Immature natural killer cell (primary cell): ENCODE results near the gene CHRNG. TPM values are rescaled to one million over a fixed set of nuclear protein-coding genes. Genes with fewer than 3 reads are reported as not detected.
"Not testable (repeated sequence)": the region's sequence is repeated elsewhere in the genome, so short reads cannot be mapped to it uniquely, and the experiment has no call there.

Experiments
- DNase-seq, 3 donors: peaks; one replicate each; pipeline ENCODE4 v3.0.0; 2022; ENCODE audit warnings: mixed read lengths in 1 of 3
- H3K27ac Mint-ChIP-seq, 6 donors: one replicate each; pipeline ENCODE4 v1.8.0; 2020; ENCODE audit warnings: mixed read lengths in 6 of 6, mild to moderate bottlenecking in 5 of 6, inconsistent platforms in 4 of 6, moderate library complexity in 3 of 6
- H3K27me3 Mint-ChIP-seq, 3 donors: one replicate each; pipeline ENCODE4 v1.8.0; 2020 to 2021; ENCODE audit warnings: low read depth in 3 of 3, mild to moderate bottlenecking in 3 of 3, mixed read lengths in 3 of 3, moderate library complexity in 3 of 3, inconsistent platforms in 1 of 3
- H3K36me3 Mint-ChIP-seq, 3 donors: one replicate each; pipeline ENCODE4 v1.8.0; 2020; ENCODE audit warnings: mixed read lengths in 3 of 3, inconsistent platforms in 2 of 3, mild to moderate bottlenecking in 2 of 3
- H3K4me1 Mint-ChIP-seq, 2 donors: one replicate each; pipeline ENCODE4 v1.8.0; 2020; ENCODE audit warnings: inconsistent platforms in 2 of 2, mild to moderate bottlenecking in 2 of 2, mixed read lengths in 2 of 2, moderate library complexity in 1 of 2
- H3K4me3 Mint-ChIP-seq, 5 donors: one replicate each; pipeline ENCODE4 v1.8.0; 2020; ENCODE audit warnings: mild to moderate bottlenecking in 5 of 5, mixed read lengths in 5 of 5, inconsistent platforms in 3 of 5, moderate library complexity in 3 of 5
- H3K9me3 Mint-ChIP-seq, 6 donors: one replicate each; pipeline ENCODE4 v1.8.0; 2020; ENCODE audit warnings: mild to moderate bottlenecking in 6 of 6, mixed read lengths in 6 of 6, inconsistent platforms in 4 of 6, moderate library complexity in 3 of 6
- polyA plus RNA-seq, 3 donors: library from polyadenylated mRNA; unstranded; fragments of 300-500 nt; fragmentation: Illumina TruSeq; gene quantifications; one replicate each; pipeline ENCODE4 v1.2.3, GENCODE V29; 2021

CHRNG gene
- polyA plus RNA-seq, 3 donors from 2014 or later: not detected

DNA sequence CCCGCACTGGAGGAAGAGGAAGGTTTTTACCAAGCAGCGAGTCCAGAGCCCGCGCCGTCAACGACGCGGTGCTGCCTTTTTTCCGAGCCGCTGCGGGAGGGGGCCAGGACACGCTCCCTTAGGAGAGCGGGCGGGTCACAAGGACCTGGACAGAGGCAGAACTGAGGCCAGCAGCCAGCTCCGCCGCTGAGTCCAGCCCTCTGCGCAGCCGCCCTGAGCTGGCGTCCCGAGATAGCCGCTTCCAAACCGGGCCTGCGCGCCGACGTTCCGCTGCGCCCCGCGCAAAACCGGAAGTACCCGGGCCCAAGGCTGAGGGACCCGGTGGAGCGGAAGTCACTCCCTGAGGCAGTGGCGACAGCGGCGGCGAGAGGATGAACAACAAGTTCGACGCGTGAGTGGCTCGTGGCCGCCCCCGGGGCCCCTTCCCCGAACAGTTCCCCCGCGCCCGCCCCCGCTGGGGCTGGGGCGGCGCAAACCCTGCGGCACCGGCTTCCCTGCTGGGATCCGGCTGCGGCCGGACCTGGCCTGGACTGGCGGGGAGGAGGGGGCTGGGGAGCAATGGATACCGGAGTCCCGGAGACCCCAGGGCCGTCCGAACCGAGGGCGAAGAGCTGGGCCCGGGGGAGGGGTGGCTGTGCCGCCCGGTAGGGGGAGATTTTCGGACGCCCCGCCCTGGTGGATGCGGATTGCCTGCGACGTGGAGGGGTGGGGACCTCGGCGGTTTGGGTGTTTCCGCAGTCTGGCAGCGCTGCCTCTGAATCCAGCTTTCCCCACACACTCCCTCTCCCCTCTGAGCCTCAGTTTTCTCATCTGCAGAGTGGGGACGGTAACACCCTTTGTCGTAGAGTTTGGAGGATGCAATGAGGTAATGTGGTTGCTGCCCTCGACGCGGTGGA is 11.1 kb downstream of the CHRNG start, which contains the start of the genes EIF4E2 and TIGD1:
EIF4E2 (plus strand) TSS at position 336 of the 896 bp plus-strand sequence; CDS start at position 372, 36 bp downstream.
TIGD1 (minus strand) TSS at position 204 of the 896 bp plus-strand sequence. CDS start 675 bp downstream, outside the sequence.
- Mint-ChIP-seq H3K27me3 (peaks cover 2 to 16% (median 11%) of the 10 kb centered on the region in 3 donors), H3K4me1 (peaks cover 55 to 80% of the 10 kb centered on the region in 2 donors), H3K9me3 (no peaks in the 10 kb centered on the region), H3K27ac (peak within 1 kb of the TSS; percentile 96 to 99 (median 99)), H3K36me3 (peaks cover 0 to 3% (median 0%) of the 10 kb centered on the region in 3 donors), H3K4me3 (peak within 1 kb of the TSS; percentile 96 to 100 (median 98))
- peak; percentile 86 to 89 (median 87) for DNase-seq

- Mint-ChIP-seq H3K36me3 (peaks cover 0 to 3% (median under 1%) of the 10 kb centered on the region in 3 donors), H3K27me3 (peaks cover 2 to 16% (median 11%) of the 10 kb centered on the region in 3 donors)
Measured at GRCh38 chr2:232551250-232551638, 11.8 kb downstream of the CHRNG start.

DNA sequence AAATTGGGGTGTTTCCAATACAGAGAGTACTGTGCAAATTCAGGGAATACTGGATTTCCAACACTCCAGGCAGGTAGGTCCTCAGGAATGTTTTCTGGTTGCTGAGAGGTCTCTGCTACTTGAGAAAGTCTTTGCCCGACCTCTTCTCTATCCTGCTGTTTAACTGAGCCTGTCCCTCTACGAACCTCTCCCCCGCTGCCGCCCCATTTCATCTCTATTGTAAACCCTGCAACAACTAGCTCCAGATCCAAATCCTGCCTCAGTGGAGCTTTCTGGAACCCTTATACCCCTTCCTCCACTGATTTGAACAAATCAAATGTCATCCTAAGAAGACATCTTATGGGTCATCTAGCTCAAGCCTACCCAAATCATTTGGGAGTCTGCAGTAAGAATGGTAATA is 12.3 kb downstream of the CHRNG start:
- Mint-ChIP-seq H3K36me3 (peaks cover 0 to 6% (median 6%) of the 10 kb centered on the region in 3 donors), H3K9me3 (no peaks in the 10 kb centered on the region), H3K27me3 (peaks cover 2 to 16% (median 11%) of the 10 kb centered on the region in 3 donors), H3K27ac (peak overlapping the region; percentile 94 to 99 (median 98)), H3K4me1 (peaks cover 51 to 92% of the 10 kb centered on the region in 2 donors), H3K4me3 (peak overlapping the region; percentile 96 to 100 (median 98))
- DNase-seq: no peak

More at GRCh38 chr2:232551250-232551638, 11.8 kb downstream of the CHRNG start:
- Mint-ChIP-seq H3K9me3 (no peaks in the 10 kb centered on the region), H3K27ac (peak overlapping the region; percentile 94 to 99 (median 98)), H3K4me3 (peak overlapping the region; percentile 96 to 100 (median 98)), H3K4me1 (peaks cover 53 to 86% of the 10 kb centered on the region in 2 donors)
- DNase-seq: no peak

DNA sequence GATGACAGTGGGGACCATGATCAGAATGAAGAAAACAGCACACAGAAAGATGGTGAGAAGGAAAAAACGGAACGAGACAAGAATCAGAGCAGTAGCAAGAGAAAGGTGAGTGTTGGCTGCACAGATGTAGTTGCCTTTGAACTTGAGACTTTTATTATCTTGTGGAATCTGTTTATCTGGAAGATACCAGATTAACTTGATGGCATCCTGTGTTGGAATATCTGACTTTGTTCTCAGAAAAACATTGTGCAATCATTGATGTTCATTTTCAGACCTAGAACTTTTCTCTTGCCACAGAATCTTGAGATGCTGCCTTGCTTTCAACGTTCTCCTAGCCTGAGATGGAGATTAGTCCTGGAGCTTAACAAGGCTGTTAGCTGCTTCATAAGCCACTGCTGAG is 16.9 kb downstream of the CHRNG start:
- no peak for DNase-seq
- Mint-ChIP-seq H3K27ac (peak overlapping the region in 1 of 6 donors; percentile 12), H3K4me1 (peaks cover 36 to 63% of the 10 kb centered on the region in 2 donors), H3K36me3 (peaks cover 7 to 29% (median 20%) of the 10 kb centered on the region in 3 donors), H3K9me3 (no peaks in the 10 kb centered on the region), H3K27me3 (peaks cover 0 to 3% (median under 1%) of the 10 kb centered on the region in 3 donors), H3K4me3 (no peak overlapping the region)

DNA sequence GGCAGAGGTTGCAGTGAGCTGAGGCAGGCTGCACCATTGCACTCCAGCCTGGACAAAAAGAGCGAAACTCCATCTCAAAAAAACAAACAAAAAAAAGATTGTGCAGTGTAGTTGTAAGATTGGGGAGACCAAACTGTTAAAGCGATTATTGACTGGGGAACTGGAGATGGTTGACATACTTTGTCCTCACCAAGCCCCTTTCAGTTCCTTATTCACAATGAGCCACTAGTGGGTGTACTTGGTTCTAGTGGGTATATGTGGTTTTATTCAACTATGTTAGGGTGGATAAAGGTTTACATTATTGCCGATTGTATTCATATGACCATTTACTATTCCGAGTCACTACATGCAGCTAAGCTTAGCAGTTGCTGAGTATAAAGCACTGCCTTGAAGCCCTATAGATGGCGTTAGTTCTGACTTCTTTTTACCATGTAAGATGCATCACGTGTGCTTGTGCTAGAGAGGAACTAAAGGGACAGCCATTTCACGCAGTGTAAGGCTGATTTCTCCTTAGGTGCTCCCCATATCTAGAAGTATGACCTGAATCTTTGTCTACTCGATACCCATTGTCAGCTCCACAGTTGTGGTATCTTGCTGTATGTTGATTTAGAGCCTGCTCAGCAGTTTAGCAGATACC is 23.1 kb downstream of the CHRNG start:
- Mint-ChIP-seq H3K27me3 (peaks cover 0 to 3% (median 0%) of the 10 kb centered on the region in 3 donors), H3K36me3 (peaks cover 20 to 53% (median 36%) of the 10 kb centered on the region in 3 donors), H3K4me3 (no peak overlapping the region), H3K9me3 (no peaks in the 10 kb centered on the region), H3K4me1 (peaks cover 4 to 16% of the 10 kb centered on the region in 2 donors), H3K27ac (peak overlapping the region in 1 of 6 donors; percentile 34)
- no peak for DNase-seq

DNA sequence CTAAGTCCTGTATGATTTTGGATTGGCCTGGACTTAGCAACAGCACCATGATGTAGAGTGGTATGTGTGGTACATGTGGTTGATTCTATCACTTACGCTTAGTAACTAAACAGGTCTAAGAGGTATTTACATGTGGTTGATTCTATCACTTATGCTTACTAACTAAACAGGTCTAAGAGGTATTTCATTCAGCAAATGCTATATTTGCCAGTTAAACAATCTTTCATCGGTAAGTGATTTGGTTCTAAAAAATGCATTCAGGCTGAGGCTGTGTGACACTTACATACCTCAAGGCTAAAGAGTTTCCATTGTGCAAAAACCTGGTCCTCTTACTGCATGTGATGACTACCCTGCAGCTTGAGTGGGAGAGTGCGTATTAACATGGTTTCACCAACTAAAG is 24.1 kb downstream of the CHRNG start:
- peaks cover 2 to 13% of the 10 kb centered on the region in 2 donors for H3K4me1 Mint-ChIP-seq
- H3K27ac Mint-ChIP-seq: peak overlapping the region in 1 of 6 donors; percentile 49
- H3K9me3 Mint-ChIP-seq: no peaks in the 10 kb centered on the region
- peaks cover 0 to 3% (median 0%) of the 10 kb centered on the region in 3 donors for H3K27me3 Mint-ChIP-seq
- DNase-seq: no peak
- H3K36me3 Mint-ChIP-seq: peaks cover 20 to 59% (median 41%) of the 10 kb centered on the region in 3 donors
- no peak overlapping the region for H3K4me3 Mint-ChIP-seq

DNA sequence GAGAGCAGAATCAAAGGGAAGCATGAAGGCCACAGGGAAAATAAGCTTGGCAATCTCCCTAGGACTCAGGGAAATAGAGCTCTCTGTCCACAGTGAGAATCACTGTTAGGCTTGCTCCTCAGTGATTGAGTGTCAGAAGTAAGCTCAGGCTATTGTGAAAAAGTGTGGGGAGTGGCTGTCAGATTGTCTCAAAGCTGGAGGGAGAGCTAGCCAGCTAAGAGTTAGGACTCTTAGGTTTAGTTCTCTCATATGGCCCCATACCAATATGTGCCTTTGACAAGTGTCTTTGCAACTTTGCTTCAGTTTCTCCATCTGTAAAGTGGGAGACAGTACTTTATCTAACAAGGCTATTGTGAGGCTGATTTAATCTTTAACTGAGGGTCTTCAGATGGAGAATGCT is 28.2 kb downstream of the CHRNG start:
- Mint-ChIP-seq H3K36me3 (peaks cover 22 to 71% (median 43%) of the 10 kb centered on the region in 3 donors), H3K27me3 (peaks cover 0 to 6% (median 0%) of the 10 kb centered on the region in 3 donors), H3K27ac (no peak overlapping the region), H3K4me3 (no peak overlapping the region), H3K4me1 (peaks cover 2 to 12% of the 10 kb centered on the region in 2 donors), H3K9me3 (no peaks in the 10 kb centered on the region)
- no peak for DNase-seq

DNA sequence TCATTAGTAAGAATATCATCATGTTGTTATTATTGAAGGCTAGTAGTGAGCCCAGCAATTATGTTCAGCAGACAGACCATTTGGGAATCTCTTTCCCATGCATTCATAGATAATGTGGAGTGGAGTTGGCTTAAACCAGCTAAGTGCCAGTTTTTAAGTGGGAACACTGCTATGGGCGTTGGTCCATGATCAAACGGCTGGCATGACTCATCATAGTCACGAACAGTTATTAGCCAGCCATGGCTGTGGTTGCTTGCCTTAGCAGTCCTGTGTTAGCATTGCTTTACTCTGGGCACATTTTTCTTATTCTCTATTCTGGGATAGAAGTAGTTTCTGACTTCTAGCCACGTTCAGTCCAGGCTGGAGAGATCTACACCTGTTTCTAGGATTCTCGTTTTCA is 28.7 kb downstream of the CHRNG start:
- no peak overlapping the region for H3K27ac Mint-ChIP-seq
- no peaks in the 10 kb centered on the region for H3K9me3 Mint-ChIP-seq
- H3K4me3 Mint-ChIP-seq: no peak overlapping the region
- H3K4me1 Mint-ChIP-seq: peaks cover 2 to 8% of the 10 kb centered on the region in 2 donors
- H3K27me3 Mint-ChIP-seq: peaks cover 0 to 6% (median 0%) of the 10 kb centered on the region in 3 donors
- no peak for DNase-seq
- H3K36me3 Mint-ChIP-seq: peaks cover 22 to 71% (median 43%) of the 10 kb centered on the region in 3 donors

DNA sequence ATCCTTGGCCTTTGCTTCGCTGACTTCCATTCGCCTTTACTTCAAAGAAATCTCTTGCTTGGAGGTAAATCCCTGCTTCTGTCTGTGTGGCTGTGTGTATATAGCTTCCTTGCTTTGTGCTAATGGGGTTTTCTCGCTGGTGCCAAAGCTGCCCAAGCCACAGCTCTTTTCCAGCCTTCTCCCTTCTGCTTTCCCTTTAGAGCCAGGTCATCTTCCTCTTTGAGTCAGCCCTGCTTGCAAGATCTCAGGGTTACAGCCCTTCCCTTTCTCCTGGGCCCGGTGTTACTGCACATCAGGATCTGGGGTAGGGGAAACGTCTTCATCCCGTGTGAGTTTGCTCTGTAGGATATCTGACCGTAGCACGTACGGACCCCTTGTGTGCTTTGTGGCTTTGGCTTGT is 30.0 kb downstream of the CHRNG start:
- Mint-ChIP-seq H3K27ac (no peak overlapping the region), H3K4me1 (peaks cover 0 to 2% of the 10 kb centered on the region in 2 donors), H3K4me3 (no peak overlapping the region), H3K36me3 (peaks cover 27 to 68% (median 38%) of the 10 kb centered on the region in 3 donors), H3K9me3 (no peaks in the 10 kb centered on the region), H3K27me3 (peaks cover 0 to 3% (median 0%) of the 10 kb centered on the region in 3 donors)
- no peak for DNase-seq

DNA sequence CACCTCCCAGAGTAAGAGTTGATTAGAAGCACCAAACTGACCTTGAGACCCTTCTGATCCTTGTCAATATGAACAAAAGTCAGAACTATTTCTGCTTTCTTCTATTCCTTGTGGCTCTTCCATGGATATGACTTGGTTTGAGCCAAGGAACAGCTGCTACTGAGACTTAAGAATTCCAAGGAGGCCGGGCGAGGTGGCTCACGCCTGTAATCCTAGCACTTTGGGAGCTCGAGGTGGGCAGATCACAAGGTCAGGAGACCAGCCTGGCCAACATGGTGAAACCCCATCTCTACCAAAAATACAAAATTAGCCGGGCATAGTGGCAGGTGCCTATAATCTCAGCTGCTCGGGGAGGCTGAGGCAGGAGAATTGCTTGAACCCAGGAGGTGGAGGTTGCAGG is 31.0 kb downstream of the CHRNG start:
- DNase-seq, H3K27ac Mint-ChIP-seq, H3K4me3 Mint-ChIP-seq, H3K27me3 Mint-ChIP-seq, H3K4me1 Mint-ChIP-seq, H3K9me3 Mint-ChIP-seq: not testable (repeated sequence)
- H3K36me3 Mint-ChIP-seq: peaks cover 19 to 68% (median 33%) of the 10 kb centered on the region in 3 donors

- H3K36me3 Mint-ChIP-seq: peaks cover 18 to 66% (median 31%) of the 10 kb centered on the region in 3 donors
- no peak overlapping the region for H3K4me3 Mint-ChIP-seq
- H3K27me3 Mint-ChIP-seq: peaks cover 0 to 3% (median 0%) of the 10 kb centered on the region in 3 donors
- peak overlapping the region in 1 of 6 donors; percentile 34 for H3K27ac Mint-ChIP-seq
- no peaks in the 10 kb centered on the region for H3K9me3 Mint-ChIP-seq
- H3K4me1 Mint-ChIP-seq: no peaks in the 10 kb centered on the region
- no peak for DNase-seq
Measured at GRCh38 chr2:232571026-232571474, 31.6 kb downstream of the CHRNG start.

DNA sequence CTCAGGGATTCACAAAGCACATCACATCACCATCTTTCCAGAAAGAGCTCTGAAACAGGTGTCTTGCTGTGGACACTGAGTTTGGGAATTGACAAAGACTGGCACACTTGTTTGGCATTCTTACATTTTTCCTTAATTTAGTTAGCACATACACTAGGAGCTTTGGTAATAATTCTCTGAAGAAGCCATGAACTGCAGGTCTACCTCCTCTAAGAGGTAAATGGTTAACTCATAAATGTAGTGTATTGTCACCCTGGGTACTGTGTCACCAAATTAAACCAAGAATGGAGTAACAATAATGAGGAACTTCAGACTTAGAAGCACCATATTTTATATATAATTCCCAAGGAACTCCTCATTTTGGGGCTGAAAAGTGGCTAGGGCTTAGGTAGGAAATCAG is 33.5 kb downstream of the CHRNG start:
- no peak for DNase-seq
- H3K4me3 Mint-ChIP-seq: no peak overlapping the region
- no peaks in the 10 kb centered on the region for H3K4me1 Mint-ChIP-seq
- no peaks in the 10 kb centered on the region for H3K9me3 Mint-ChIP-seq
- H3K36me3 Mint-ChIP-seq: peaks cover 19 to 57% (median 20%) of the 10 kb centered on the region in 3 donors
- H3K27me3 Mint-ChIP-seq: peaks cover 0 to 3% (median 0%) of the 10 kb centered on the region in 3 donors
- no peak overlapping the region for H3K27ac Mint-ChIP-seq

GRCh38 chr2:232573771-232574435 is 34.4 kb downstream of the CHRNG start:
- no peaks in the 10 kb centered on the region for H3K4me1 Mint-ChIP-seq
- peak overlapping the region in 1 of 6 donors; percentile 53 for H3K27ac Mint-ChIP-seq
- H3K27me3 Mint-ChIP-seq: peaks cover 0 to 3% (median 0%) of the 10 kb centered on the region in 3 donors
- no peak for DNase-seq
- H3K36me3 Mint-ChIP-seq: peaks cover 12 to 48% (median 14%) of the 10 kb centered on the region in 3 donors
- H3K9me3 Mint-ChIP-seq: no peaks in the 10 kb centered on the region
- H3K4me3 Mint-ChIP-seq: no peak overlapping the region
